PC-9 (cell line): ENCODE measurements around the gene DERL2.

Experiments
- EZH2 ChIP-seq: fragments of 200-600 bp; sonication (generic); IDR thresholded peaks from 2 replicates; pipeline ENCODE4 v1.8.0; 2017; ENCODE audit warnings: antibody characterized with exemption, low read depth
- TF ChIP-seq, protein P1 (sequence below): fragments of 200-600 bp; sonication (generic); conservative IDR thresholded peaks from 2 replicates; pipeline ENCODE4 v1.6.1; 2017; ENCODE audit warnings: mixed run types, antibody characterized with exemption, mild to moderate bottlenecking, moderate library complexity

DNA sequence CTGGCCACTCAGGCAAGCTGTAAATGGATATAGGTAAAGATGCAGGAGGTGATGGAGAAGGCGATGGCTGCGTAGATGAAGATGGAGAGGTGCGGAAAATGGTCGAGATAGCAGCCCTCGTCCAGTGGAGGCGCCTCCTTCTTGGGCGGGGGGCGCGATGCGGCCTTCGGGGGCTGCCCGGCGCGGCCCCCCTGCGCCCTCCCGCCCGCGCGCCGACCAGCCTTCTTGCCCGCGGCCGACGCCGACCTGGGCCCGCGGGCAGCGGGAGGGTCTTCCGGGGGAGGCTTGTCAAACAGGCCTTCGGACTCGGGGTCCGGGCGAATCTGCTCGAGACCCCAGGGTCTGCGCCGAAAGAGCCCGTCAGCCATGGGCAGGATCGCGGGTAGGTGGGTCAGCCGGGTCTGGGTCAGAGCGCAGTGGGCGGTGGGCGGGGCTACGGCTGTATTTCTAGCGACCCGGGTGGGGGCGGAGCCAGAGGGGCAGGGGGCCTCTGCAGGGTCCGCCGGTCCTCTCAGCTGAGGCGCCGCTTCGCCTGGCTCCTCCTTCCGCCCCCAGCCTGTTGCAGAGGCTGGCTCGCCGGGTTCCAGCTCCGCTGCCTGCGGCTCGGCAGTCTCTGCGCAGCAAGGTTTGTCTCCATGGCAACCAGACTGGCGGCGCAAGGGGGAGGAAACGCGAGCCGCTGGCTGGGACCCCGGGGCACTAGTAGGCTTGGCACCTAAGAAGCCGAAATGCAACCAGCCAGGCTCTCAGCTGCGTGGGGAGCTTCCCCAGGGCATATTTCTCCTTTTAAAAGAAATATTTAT, 14.8 kb upstream of the DERL2 start:
- TF ChIP-seq, protein P1, sequence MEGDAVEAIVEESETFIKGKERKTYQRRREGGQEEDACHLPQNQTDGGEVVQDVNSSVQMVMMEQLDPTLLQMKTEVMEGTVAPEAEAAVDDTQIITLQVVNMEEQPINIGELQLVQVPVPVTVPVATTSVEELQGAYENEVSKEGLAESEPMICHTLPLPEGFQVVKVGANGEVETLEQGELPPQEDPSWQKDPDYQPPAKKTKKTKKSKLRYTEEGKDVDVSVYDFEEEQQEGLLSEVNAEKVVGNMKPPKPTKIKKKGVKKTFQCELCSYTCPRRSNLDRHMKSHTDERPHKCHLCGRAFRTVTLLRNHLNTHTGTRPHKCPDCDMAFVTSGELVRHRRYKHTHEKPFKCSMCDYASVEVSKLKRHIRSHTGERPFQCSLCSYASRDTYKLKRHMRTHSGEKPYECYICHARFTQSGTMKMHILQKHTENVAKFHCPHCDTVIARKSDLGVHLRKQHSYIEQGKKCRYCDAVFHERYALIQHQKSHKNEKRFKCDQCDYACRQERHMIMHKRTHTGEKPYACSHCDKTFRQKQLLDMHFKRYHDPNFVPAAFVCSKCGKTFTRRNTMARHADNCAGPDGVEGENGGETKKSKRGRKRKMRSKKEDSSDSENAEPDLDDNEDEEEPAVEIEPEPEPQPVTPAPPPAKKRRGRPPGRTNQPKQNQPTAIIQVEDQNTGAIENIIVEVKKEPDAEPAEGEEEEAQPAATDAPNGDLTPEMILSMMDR, result no peak
- TF ChIP-seq EZH2, result no peak
